Stimulated activated CD8-positive, alpha-beta memory T cell treated with anti-CD3 and anti-CD28 coated beads, Interleukin-2, amount 100 ng/mL, for 48 hours (primary cell): Measurements from ENCODE around the gene ECD.
A peak's percentile ranks its signal among the peaks of the same experiment; 100 is the strongest.

ENCODE experiments used
- DNase-seq, 2 donors: peaks; one replicate each; pipeline ENCODE4 v3.0.0-alpha.2; 2020; ENCODE audit warnings: low read depth in 2 of 2

ECD gene

GRCh38 chr10:73096449-73097304 lies 71.1 kb downstream of the ECD start, which contains the start of gene P4HA1:
P4HA1 (minus strand) TSS chr10:73096866; CDS start chr10:73074883, 21,983 bp downstream.
- DNase-seq: peak; percentile 99

GRCh38 chr10:73096041-73096448 lies 71.8 kb downstream of the ECD start:
- peak; percentile 57 to 59 for DNase-seq

- peak; percentile 11 to 28 for DNase-seq
Observed at GRCh38 chr10:73095481-73096021, 72.3 kb downstream of the ECD start.

- no peak for DNase-seq
Observed at GRCh38 chr10:73094986-73095480, 72.8 kb downstream of the ECD start.

- no peak for DNase-seq
Observed at GRCh38 chr10:73093922-73094850, 73.6 kb downstream of the ECD start.

GRCh38 chr10:73092830-73093229 lies 75.0 kb downstream of the ECD start:
- DNase-seq: no peak

- no peak for DNase-seq
Observed at GRCh38 chr10:73088304-73088703, 79.5 kb downstream of the ECD start.

GRCh38 chr10:73086816-73087215 lies 81.0 kb downstream of the ECD start:
- DNase-seq: no peak

- DNase-seq: no peak
Observed at GRCh38 chr10:73084209-73084608, 83.6 kb downstream of the ECD start.
